Right lung (tissue), 5 donors: ENCODE results near the gene DMD. TPM values are rescaled to one million over a fixed set of nuclear protein-coding genes. Genes with fewer than 3 reads are reported as not detected.

Experiments
- DNase-seq, 2 donors: peaks; one replicate each; pipeline ENCODE4 v3.0.0-alpha.2; 2013
- polyA plus RNA-seq, 5 donors: library from polyadenylated mRNA; unstranded; fragments of 120-200 nt; gene quantifications; one replicate each; pipeline versions ENCODE4 v1.2.1 to v1.2.3, GENCODE V29; 2013; ENCODE audit warnings: inconsistent platforms in 1 of 5, low replicate concordance in 1 of 5; ENCODE audit not compliant: insufficient read length in 5 of 5, insufficient read depth in 1 of 5

Gene DMD
- polyA plus RNA-seq, 5 donors = 46.8 to 79.3 (median 59.8) TPM

DNA sequence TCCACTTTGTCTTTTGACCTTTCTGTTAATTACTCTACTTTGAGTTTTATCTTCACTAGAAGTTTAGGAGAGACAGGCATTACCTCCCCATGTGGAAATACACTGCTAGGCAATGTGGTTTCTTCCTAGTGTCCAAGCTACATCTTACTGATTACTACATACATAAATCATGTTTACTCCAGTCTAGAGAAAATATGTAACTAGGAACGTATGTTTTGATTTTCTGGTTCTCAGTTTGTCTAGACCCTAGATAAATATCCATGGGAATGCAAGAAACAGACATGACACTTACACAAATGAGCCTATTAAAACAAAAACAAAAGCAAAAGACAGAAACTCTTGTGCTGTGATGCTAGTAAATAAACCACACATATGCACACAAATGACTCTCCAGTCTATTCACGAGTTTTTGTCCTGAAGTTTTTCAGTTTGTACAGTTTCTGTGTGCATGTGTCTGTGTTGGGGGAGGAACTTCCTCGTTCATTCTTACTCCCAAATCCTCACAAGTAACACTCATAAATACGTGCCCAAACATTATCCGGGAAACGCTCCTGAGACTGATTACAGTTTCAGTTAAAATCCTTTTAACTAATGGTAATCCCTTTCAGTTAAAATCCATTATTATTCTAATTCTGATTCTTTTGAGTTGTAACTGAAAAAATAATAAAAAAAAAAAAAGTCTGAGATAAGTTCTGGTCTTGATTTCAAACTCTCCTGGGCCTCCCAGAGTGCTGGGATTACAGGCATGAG, 1856.0 kb downstream of the DMD start:
- no peak for DNase-seq

- no peak for DNase-seq
These were observed 1858.3 kb downstream of the DMD start for GRCh38 chrX:31353095-31353494.

- no peak for DNase-seq
These were observed 1860.6 kb downstream of the DMD start for GRCh38 chrX:31350808-31351074.

DNA sequence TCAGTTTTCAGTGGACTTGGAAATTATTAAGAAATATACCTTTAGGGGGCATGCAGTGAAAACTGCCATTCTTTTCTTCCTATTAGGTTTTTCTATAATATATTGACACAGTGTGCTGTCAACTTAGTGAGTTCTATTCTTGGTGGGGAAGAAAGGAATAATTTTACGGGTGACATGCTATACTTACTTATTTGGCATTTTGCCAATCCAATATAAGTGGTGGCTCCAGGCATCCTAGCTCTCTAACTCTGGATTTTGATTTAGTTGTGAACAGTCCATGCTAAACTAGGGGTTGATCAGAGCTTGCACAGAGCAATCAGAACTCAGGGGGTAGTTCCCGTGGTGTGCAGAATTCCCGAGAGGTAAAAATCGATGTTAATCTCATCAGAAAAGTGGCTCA, 1861.8 kb downstream of the DMD start:
- no peak for DNase-seq

DNA sequence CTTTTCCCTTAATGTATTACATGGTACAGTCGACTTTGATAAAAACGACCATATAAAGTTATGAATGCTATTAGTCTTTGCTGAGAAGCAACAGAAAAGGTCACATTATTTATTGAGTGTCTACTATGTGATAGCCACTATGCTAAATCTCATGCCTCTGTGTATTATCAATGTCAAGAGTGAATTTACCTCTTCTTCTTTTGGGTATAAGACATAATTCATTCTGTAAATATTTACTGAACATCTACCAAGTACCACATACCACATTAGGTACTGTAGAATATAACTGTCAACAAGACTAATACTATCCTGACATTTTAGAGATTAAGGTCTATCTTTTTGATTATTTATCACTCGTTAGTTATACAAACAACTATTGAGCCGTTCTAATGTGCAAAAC, 1870.8 kb downstream of the DMD start:
- no peak for DNase-seq

DNA sequence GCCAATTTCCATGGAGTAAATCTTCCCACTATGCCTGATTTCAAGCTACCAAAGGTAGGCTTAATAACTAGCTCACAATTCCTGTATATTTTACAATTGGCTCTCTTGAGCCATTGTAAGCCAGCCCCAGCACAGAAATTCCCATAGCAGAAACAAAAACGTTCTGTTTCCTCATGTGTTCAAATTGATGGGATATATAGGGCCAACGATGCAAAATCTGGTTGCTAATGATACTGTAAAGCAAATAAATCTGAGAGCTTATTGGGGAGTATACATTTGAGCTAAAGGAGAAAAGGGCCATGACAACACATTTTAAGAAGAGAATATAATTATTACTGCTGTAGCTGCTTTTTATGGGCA, 1872.4 kb downstream of the DMD start:
- no peak for DNase-seq

- no peak for DNase-seq
These were observed 1874.0 kb downstream of the DMD start for GRCh38 chrX:31337332-31337731.

- no peak for DNase-seq
These were observed 1874.9 kb downstream of the DMD start for GRCh38 chrX:31336419-31336818.

- DNase-seq = no peak
These were observed 1876.4 kb downstream of the DMD start for GRCh38 chrX:31334997-31335396.

DNA sequence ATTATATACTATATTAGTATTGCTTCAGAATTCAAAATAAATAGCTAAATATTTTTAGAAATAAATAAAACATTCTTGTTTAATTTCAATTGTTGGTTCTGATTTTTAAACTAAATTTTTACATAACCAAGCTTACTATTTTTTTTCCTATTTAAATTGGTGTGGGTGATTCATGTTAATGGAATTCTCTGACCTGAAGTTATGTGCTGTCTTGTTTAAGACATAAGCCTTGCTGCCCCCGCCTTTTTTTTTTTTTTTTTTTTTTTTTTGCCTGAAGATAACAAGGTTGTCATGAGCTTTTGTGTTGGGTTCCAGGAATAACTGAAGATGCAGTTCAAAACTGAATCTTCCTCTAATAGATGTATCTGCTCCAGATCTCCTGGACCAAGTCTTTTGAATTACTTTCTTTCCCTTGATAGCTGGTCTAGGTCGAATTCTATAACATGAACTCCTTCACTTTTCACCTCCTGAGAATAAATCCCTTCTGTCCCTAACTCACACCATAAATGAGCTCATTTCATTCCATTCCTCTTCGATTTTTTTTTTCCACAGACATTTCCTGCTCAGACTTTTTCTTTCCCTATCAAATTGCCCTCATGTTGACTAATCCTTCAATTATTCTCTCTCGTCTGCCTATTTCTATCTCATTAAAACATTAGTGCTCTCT, 1878.1 kb downstream of the DMD start:
- DNase-seq = no peak

DNA sequence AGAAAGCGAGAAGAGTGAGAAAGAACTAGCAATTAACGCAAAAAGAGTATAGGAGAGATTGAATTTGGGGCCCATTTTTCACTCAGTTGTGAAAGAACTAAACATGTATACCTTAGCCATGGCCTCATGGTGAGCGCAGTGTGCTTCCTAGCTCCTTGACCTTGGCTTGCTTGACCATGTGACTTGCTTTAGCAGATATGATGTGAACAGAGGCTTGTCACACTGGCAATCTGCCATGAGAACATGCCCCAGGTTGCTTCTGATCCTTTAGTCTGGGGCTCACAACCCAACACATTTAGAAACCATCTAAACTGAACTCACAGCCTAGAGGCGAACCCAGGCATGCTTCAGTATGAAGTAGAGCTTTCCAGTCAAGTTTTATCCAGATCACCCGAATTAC, 1879.4 kb downstream of the DMD start:
- DNase-seq = no peak

DNA sequence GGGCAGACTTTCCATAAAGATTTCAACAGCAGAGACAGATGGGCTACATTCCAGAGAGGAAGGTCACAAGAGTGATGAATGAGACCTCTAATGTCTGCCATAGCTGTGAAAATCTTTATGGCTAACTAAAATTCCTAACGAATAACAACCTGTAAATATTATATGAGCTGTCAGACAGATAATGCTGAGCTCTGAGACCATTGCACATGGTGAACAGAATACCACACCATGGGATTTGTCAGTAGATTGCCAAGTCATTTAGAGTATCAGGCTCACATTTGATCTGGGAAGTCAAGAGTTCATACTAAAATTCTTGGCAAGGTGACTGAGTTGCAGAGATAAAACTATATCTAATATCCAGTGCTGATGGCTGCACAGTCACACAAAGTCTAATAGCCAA, 1880.3 kb downstream of the DMD start:
- DNase-seq = no peak

DNA sequence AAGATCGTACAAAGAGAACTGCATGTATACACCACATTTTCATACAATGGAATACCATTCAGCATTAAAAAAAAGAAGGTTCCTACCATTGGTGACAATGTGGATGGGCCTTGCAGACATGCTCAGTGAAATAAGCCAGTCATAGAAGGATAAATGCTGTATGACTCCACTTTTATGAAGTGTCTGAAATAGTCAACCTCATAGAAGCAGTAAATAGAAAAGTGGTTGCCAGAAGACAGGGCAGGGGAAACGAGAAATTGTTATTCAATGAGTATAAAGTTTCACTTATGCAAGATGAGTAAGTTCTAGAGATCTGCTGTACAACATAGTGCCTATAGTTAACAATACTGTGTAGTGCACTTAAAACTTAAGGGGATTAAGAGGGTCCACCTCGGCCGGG, 1882.1 kb downstream of the DMD start:
- DNase-seq = no peak

GRCh38 chrX:31323658-31324057, 1887.7 kb downstream of the DMD start:
- DNase-seq = no peak

- DNase-seq = no peak
These were observed 1890.6 kb downstream of the DMD start for GRCh38 chrX:31320740-31321139.

- DNase-seq = no peak
These were observed 1891.8 kb downstream of the DMD start for GRCh38 chrX:31319586-31319985.

GRCh38 chrX:31318866-31319265, 1892.5 kb downstream of the DMD start:
- DNase-seq = no peak

DNA sequence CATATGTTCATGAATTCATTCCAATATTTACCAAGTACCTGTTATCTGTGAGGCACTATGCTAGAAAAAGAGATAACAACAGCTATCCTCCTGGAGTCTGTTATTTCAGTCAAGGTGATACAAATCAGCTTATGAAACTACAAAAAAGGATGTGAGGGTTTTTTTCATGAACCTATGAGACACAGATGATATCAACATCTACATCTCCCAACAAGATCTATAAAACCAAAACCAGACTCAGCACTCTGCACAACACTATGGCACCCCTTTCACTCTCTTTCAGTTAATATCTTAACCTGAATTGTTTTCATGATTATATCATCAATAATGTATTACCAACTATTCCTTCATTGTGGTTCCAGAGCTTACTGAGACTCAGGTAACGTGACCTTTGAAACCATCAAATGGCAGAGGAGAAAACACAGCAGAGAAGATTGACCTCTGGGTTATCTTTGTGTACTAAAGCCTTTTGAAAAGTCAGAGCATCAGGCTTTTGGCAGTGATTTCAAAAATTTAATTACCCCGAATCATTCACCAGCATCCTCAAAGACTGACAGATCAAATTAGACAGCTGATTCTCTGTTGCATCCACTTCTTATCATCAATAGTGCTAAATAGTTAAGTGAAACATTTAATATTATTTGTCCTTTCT, 1894.9 kb downstream of the DMD start:
- no peak for DNase-seq

DNA sequence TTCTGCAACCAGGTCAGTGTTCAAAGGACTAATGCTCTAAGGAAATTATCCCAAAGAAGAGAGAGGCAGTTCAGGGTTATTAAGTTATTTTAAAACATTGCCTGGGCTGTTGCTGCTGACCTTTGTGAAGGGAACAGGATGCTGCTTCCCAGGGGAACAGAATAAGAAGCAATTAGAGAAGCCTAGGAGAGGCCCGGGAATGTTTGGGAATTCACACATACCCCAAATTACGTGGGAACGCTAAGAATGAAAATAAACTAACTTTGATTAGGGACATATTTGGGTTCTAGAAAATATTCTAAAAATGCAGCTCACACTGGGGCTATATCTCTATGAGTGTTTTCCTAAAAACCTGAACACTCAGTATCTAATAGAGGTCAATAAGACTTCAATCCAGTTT, 1896.4 kb downstream of the DMD start:
- DNase-seq = no peak

DNA sequence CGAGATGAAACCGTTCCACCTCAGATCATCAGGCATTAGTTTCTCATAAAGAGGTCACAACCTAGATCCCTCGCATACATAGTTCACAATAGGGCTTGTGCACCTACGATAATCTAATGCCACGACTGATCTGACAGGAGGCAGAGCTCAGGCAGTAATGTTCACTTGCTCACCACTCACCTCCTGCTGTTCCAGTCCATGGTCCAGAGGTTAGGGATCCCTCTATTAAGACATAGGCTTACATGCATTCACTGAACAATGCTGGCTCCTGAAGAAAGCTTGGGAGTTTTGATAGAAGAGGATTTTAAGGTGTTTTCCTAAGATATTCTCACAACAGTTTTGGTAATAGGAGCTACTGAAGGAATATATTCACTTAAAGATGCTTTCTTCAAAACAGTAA, 1903.4 kb downstream of the DMD start:
- DNase-seq = no peak

- no peak for DNase-seq
These were observed 1908.7 kb downstream of the DMD start for GRCh38 chrX:31302573-31303075.

DNA sequence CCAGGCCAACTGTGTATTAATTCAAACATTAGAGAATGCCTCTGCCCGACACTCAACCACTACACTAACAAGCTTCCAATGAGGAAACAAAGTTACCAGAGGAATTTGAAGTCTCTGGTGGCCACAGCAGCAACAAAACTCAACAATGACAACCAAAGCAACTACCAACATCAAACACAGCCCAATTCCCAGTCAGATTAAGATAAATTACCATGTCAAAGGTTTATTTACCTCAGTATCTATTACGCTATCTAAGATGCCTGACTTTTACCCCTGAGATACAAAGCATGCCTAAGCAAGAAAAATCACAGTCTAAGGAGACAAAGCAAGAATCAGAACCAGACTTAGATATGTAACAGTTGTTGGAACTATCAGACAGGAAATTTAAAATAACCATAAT, 1909.4 kb downstream of the DMD start:
- no peak for DNase-seq

DNA sequence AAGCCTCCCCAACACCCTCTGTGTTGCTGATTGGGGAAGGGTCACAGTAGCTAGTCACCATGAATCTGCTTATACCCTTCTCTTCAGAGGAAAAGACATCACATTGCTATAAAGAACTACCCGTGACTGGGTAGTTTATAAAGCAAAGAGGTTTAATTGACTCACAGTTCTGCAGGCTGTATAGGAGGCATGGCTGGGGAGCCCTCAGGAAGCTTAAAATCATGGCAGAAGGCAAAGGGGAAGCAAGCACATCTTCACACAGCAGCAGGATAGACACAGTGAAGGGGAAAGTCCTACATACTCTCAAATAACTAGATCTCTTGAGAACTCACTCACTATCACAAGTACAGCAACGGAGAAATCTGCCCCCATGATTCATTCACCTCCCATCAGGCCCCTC, 1910.1 kb downstream of the DMD start:
- no peak for DNase-seq
